ENCODE data around the gene FHIP2A.
A peak's percentile ranks its signal among the peaks of the same experiment; 100 is the strongest.
"Not testable (repeated sequence)": the region's sequence is repeated elsewhere in the genome, so short reads cannot be mapped to it uniquely, and the experiment has no call there.

The FHIP2A gene

GRCh38 chr10:114825513-114826253 lies 4.1 kb downstream of the FHIP2A start:
- DNase-seq, result peak in 1 of 2 experiments; percentile 19
- TF ChIP-seq POLR2A (IDR thresholded peaks at IDR 0.05; ENCODE audit: low read length), result no peak
- TF ChIP-seq GATA1 (IDR thresholded peaks at IDR 0.05; ENCODE audit: low read depth, low read length), result no peak

- no peak for DNase-seq
- TF ChIP-seq POLR2A (IDR thresholded peaks at IDR 0.05; ENCODE audit: low read length), result no peak
- no peak for TF ChIP-seq GATA1 (IDR thresholded peaks at IDR 0.05; ENCODE audit: low read depth, low read length)
Measured at GRCh38 chr10:114829160-114829909, 7.8 kb downstream of the FHIP2A start.

GRCh38 chr10:114831186-114831867 lies 9.7 kb downstream of the FHIP2A start:
- TF ChIP-seq GATA1 (IDR thresholded peaks at IDR 0.05; ENCODE audit: low read depth, low read length), result no peak
- no peak for TF ChIP-seq POLR2A (IDR thresholded peaks at IDR 0.05; ENCODE audit: low read length)
- no peak for DNase-seq

GRCh38 chr10:114837690-114838089 lies 16.1 kb downstream of the FHIP2A start:
- TF ChIP-seq POLR2A (IDR thresholded peaks at IDR 0.05; ENCODE audit: low read length), result no peak
- TF ChIP-seq GATA1 (IDR thresholded peaks at IDR 0.05; ENCODE audit: low read depth, low read length), result no peak

GRCh38 chr10:114839901-114840300 lies 18.3 kb downstream of the FHIP2A start:
- no peak for DNase-seq
- no peak for TF ChIP-seq POLR2A (IDR thresholded peaks at IDR 0.05; ENCODE audit: low read length)
- TF ChIP-seq GATA1 (IDR thresholded peaks at IDR 0.05; ENCODE audit: low read depth, low read length), result no peak

More at GRCh38 chr10:114837690-114838089, 16.1 kb downstream of the FHIP2A start:
- no peak for DNase-seq

GRCh38 chr10:114845978-114846693 lies 24.6 kb downstream of the FHIP2A start:
- DNase-seq, result no peak
- no peak for TF ChIP-seq GATA1 (IDR thresholded peaks at IDR 0.05; ENCODE audit: low read depth, low read length)
- no peak for TF ChIP-seq POLR2A (IDR thresholded peaks at IDR 0.05; ENCODE audit: low read length)

GRCh38 chr10:114847517-114847916 lies 25.9 kb downstream of the FHIP2A start:
- DNase-seq, result not testable (repeated sequence)

GRCh38 chr10:114849674-114850073 lies 28.1 kb downstream of the FHIP2A start:
- DNase-seq, result no peak
- TF ChIP-seq POLR2A (IDR thresholded peaks at IDR 0.05; ENCODE audit: low read length) (no peak), GATA1 (IDR thresholded peaks at IDR 0.05; ENCODE audit: low read depth, low read length) (no peak)

- no peak for DNase-seq
- TF ChIP-seq GATA1 (IDR thresholded peaks at IDR 0.05; ENCODE audit: low read depth, low read length), result no peak
- TF ChIP-seq POLR2A (IDR thresholded peaks at IDR 0.05; ENCODE audit: low read length), result no peak
Measured at GRCh38 chr10:114850126-114850525, 28.5 kb downstream of the FHIP2A start.

- DNase-seq, result no peak
- TF ChIP-seq POLR2A (IDR thresholded peaks at IDR 0.05; ENCODE audit: low read length), result no peak
- no peak for TF ChIP-seq GATA1 (IDR thresholded peaks at IDR 0.05; ENCODE audit: low read depth, low read length)
Measured at GRCh38 chr10:114851336-114851735, 29.8 kb downstream of the FHIP2A start.

- no peak for DNase-seq
- TF ChIP-seq GATA1 (IDR thresholded peaks at IDR 0.05; ENCODE audit: low read depth, low read length) (no peak), POLR2A (IDR thresholded peaks at IDR 0.05; ENCODE audit: low read length) (no peak)
Measured at GRCh38 chr10:114852197-114852596, 30.6 kb downstream of the FHIP2A start.

GRCh38 chr10:114854906-114855305 lies 33.3 kb downstream of the FHIP2A start:
- TF ChIP-seq GATA1 (IDR thresholded peaks at IDR 0.05; ENCODE audit: low read depth, low read length) (no peak), POLR2A (IDR thresholded peaks at IDR 0.05; ENCODE audit: low read length) (no peak)
- no peak for DNase-seq

- no peak for DNase-seq
- no peak for TF ChIP-seq POLR2A (IDR thresholded peaks at IDR 0.05; ENCODE audit: low read length)
- TF ChIP-seq GATA1 (IDR thresholded peaks at IDR 0.05; ENCODE audit: low read depth, low read length), result no peak
Measured at GRCh38 chr10:114855776-114856543, 34.4 kb downstream of the FHIP2A start.

All from erythroblast (primary cell).